Hepatocyte (in vitro differentiated cells): ENCODE results near the gene GARIN3.

ENCODE experiments used
- CTCF ChIP-seq: fragments of 200-600 bp; sonication (generic); IDR thresholded peaks from 2 replicates; pipeline ENCODE4 v1.5.1; 2016; ENCODE audit warnings: antibody characterized with exemption, mild to moderate bottlenecking; ENCODE audit not compliant: poor library complexity
- EZH2 ChIP-seq: fragments of 200-600 bp; sonication (generic); IDR thresholded peaks from 2 replicates; pipeline ENCODE4 v1.6.1; 2016; ENCODE audit warnings: antibody characterized with exemption, mild to moderate bottlenecking, borderline replicate concordance
- EZH2phosphoT487 ChIP-seq: fragments of 200-600 bp; sonication (generic); IDR thresholded peaks from one replicate; pipeline ENCODE4 v1.6.1; 2018; ENCODE audit warnings: antibody characterized with exemption, mild to moderate bottlenecking, low read depth, moderate library complexity; ENCODE audit not compliant: unreplicated experiment, severe bottlenecking

- no peak for TF ChIP-seq CTCF
- TF ChIP-seq EZH2: no peak
- no peak for TF ChIP-seq EZH2phosphoT487
Measured at GRCh38 chr5:157167214-157167621, 1.2 kb upstream of the GARIN3 start.
